Measurements from ENCODE around the gene APOBEC3H. TPM values are rescaled to one million over a fixed set of nuclear protein-coding genes. Genes with fewer than 3 reads are reported as not detected.

Gene APOBEC3H
- polyA plus RNA-seq, 1 donor (not counting 4 experiments of a cell fraction or from before 2014, with no cell fraction given): 0.41 TPM

GRCh38 chr22:39136317-39136716 lies 39.3 kb downstream of the APOBEC3H start:
- no peak overlapping the region for H3K4me3 ChIP-seq (ENCODE audit: control insufficient read depth in 2 of 3, extremely low read depth in 1 of 3, insufficient read depth in 2 of 3, low read depth in 1 of 3, low read length in 3 of 3)
- FAIRE-seq: no peak
- TF ChIP-seq CTCF (optimal IDR thresholded peaks at IDR 0.05 in 1 of 3, IDR thresholded peaks at IDR 0.05 in 1 of 3, conservative IDR thresholded peaks at IDR 0.05 in 1 of 3; ENCODE audit: extremely low read depth in 1 of 3, insufficient read depth in 2 of 3, low read length in 3 of 3) (no peak), EZH2 (IDR thresholded peaks at IDR 0.05; ENCODE audit: low read length) (no peak)
- dilution Hi-C loops (cut with MboI; ENCODE audit: extremely low pct_ligation_motif_present, low sequenced_read_pairs): no loop called here
- DNase-seq (ENCODE audit: low read depth, low spot score): no peak
- no peaks in the 10 kb centered on the region for H3K79me2 ChIP-seq (ENCODE audit: control insufficient read depth, insufficient read depth, low read length)
- H2AFZ ChIP-seq (ENCODE audit: control insufficient read depth, low read length): no peak overlapping the region
- no peaks in the 10 kb centered on the region for H3K4me1 ChIP-seq (ENCODE audit: control insufficient read depth, extremely low read depth, insufficient read depth, low read length)
- H3K36me3 ChIP-seq (ENCODE audit: control insufficient read depth in 2 of 2, extremely low read depth in 1 of 2, insufficient read depth in 2 of 2, low read length in 2 of 2): no peaks in the 10 kb centered on the region
- no peak overlapping the region for H3K9ac ChIP-seq (ENCODE audit: control insufficient read depth, extremely low read depth, insufficient read depth, low read length)
- peaks cover 17% of the 10 kb centered on the region for H3K27me3 ChIP-seq (ENCODE audit: control insufficient read depth, extremely low read depth, insufficient read depth, low read length)
- no peaks in the 10 kb centered on the region for H3K9me3 ChIP-seq (ENCODE audit: control insufficient read depth, low read depth, low read length)
- no peaks in the 10 kb centered on the region for H4K20me1 ChIP-seq (ENCODE audit: control insufficient read depth, extremely low read depth, insufficient read depth, low read length)
- H3K4me2 ChIP-seq (ENCODE audit: control insufficient read depth, extremely low read depth, insufficient read depth, low read depth, low read length): no peak overlapping the region
- H3K27ac ChIP-seq (ENCODE audit: control insufficient read depth, insufficient read depth, low read length): no peak overlapping the region
- no peaks in the 10 kb centered on the region for H3K9me1 ChIP-seq (ENCODE audit: control insufficient read depth, extremely low read depth, insufficient read depth, low read length)

- Histone ChIP-seq H4K20me1 (ENCODE audit: control insufficient read depth, extremely low read depth, insufficient read depth, low read length) (no peaks in the 10 kb centered on the region), H3K27ac (ENCODE audit: control insufficient read depth, insufficient read depth, low read length) (no peak overlapping the region), H2AFZ (ENCODE audit: control insufficient read depth, low read length) (no peak overlapping the region), H3K27me3 (ENCODE audit: control insufficient read depth, extremely low read depth, insufficient read depth, low read length) (peaks cover 3% of the 10 kb centered on the region), H3K9me3 (ENCODE audit: control insufficient read depth, low read depth, low read length) (no peaks in the 10 kb centered on the region), H3K36me3 (ENCODE audit: control insufficient read depth in 2 of 2, extremely low read depth in 1 of 2, insufficient read depth in 2 of 2, low read length in 2 of 2) (no peaks in the 10 kb centered on the region), H3K79me2 (ENCODE audit: control insufficient read depth, insufficient read depth, low read length) (no peaks in the 10 kb centered on the region), H3K4me1 (ENCODE audit: control insufficient read depth, extremely low read depth, insufficient read depth, low read length) (no peaks in the 10 kb centered on the region), H3K9me1 (ENCODE audit: control insufficient read depth, extremely low read depth, insufficient read depth, low read length) (no peaks in the 10 kb centered on the region), H3K9ac (ENCODE audit: control insufficient read depth, extremely low read depth, insufficient read depth, low read length) (no peak overlapping the region), H3K4me3 (ENCODE audit: control insufficient read depth in 2 of 3, extremely low read depth in 1 of 3, insufficient read depth in 2 of 3, low read depth in 1 of 3, low read length in 3 of 3) (no peak overlapping the region), H3K4me2 (ENCODE audit: control insufficient read depth, extremely low read depth, insufficient read depth, low read depth, low read length) (no peak overlapping the region)
- TF ChIP-seq CTCF (optimal IDR thresholded peaks at IDR 0.05 in 1 of 3, IDR thresholded peaks at IDR 0.05 in 1 of 3, conservative IDR thresholded peaks at IDR 0.05 in 1 of 3; ENCODE audit: extremely low read depth in 1 of 3, insufficient read depth in 2 of 3, low read length in 3 of 3) (no peak), EZH2 (IDR thresholded peaks at IDR 0.05; ENCODE audit: low read length) (no peak)
- no peak for DNase-seq (ENCODE audit: low read depth, low spot score)
- dilution Hi-C loops (cut with MboI; ENCODE audit: extremely low pct_ligation_motif_present, low sequenced_read_pairs): no loop called here
- FAIRE-seq: no peak
Measured at GRCh38 chr22:39138357-39138997, 41.4 kb downstream of the APOBEC3H start.
